Measurements from ENCODE around the gene RNF212.

The RNF212 gene

GRCh38 chr4:1040344-1041146 lies 72.8 kb downstream of the RNF212 start:
- no peak overlapping the region for H3K27ac ChIP-seq
- H3K9me3 ChIP-seq = no peaks in the 10 kb centered on the region
- peaks cover 42% of the 10 kb centered on the region for H3K27me3 ChIP-seq
- TF ChIP-seq Cebpa-rat (IDR thresholded peaks at IDR 0.05) = no peak
- no peak overlapping the region for H3K4me3 ChIP-seq
- H3K4me1 ChIP-seq = peaks cover 12% of the 10 kb centered on the region
- no peak overlapping the region for H3K9ac ChIP-seq
- H4K20me1 ChIP-seq = peaks cover 16% of the 10 kb centered on the region; the same call in 1 of the 2 replicates
- H3K36me3 ChIP-seq = no peaks in the 10 kb centered on the region
- H3K4me2 ChIP-seq = peak overlapping the region; percentile 60; the same call in 1 of the 2 replicates

DNA sequence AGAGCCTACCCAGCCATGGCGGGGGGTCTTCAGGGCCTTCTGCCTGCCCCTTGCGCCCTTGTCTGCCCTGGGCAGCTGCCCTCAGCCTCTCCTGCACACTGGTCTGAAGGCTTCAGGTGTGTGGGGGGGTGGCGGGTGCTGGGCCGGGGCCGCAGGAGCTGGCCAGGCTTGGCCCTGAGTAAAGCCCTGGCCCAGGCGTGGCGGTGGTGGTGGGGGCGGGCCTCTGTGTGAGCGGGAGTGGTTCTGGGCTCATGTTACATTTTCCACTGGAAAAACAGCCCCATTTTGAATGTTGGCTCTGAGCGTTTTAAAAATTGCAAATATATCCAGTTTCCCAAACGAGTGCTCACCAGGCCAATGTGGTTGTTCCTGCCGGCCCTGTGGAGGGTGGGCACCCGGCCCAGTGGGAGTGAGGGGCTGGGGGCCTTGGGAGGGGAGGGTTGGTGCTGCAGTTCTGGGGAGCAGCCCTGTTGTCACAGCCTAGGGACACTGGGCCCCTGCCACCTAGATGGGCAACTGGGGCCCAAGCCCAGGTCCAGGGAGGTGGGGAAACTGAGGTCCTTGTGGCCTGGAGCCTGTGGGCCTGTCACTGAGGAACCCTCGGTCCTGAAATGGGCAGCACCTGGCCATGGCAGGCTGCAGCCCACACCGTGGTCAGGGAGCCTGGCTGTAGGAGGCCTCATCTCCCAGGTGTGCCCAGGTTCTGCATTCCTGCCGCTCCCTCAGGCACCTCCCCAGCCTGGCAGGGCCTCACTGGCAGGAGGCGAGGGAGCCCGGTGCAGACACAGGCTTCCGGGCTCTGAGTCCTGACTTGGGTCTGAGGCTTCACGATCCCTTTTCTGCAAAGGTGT lies 73.6 kb downstream of the RNF212 start:
- Histone ChIP-seq H3K4me3 (no peak overlapping the region), H3K4me2 (no peak overlapping the region), H4K20me1 (peaks cover 9% of the 10 kb centered on the region; the same call in 1 of the 2 replicates), H3K4me1 (peaks cover 12% of the 10 kb centered on the region), H3K27me3 (peaks cover 36% of the 10 kb centered on the region), H3K36me3 (no peaks in the 10 kb centered on the region), H3K27ac (no peak overlapping the region), H3K9me3 (no peaks in the 10 kb centered on the region), H3K9ac (no peak overlapping the region)
- no peak for TF ChIP-seq Cebpa-rat (IDR thresholded peaks at IDR 0.05)

GRCh38 chr4:1038948-1039492 lies 74.3 kb downstream of the RNF212 start:
- Histone ChIP-seq H4K20me1 (peaks cover 2% of the 10 kb centered on the region; the same call in 1 of the 2 replicates), H3K36me3 (no peaks in the 10 kb centered on the region), H3K27me3 (peaks cover 36% of the 10 kb centered on the region), H3K4me3 (no peak overlapping the region), H3K27ac (no peak overlapping the region), H3K9ac (no peak overlapping the region), H3K4me2 (no peak overlapping the region), H3K4me1 (peaks cover 12% of the 10 kb centered on the region), H3K9me3 (no peaks in the 10 kb centered on the region)
- TF ChIP-seq Cebpa-rat (IDR thresholded peaks at IDR 0.05) = no peak

DNA sequence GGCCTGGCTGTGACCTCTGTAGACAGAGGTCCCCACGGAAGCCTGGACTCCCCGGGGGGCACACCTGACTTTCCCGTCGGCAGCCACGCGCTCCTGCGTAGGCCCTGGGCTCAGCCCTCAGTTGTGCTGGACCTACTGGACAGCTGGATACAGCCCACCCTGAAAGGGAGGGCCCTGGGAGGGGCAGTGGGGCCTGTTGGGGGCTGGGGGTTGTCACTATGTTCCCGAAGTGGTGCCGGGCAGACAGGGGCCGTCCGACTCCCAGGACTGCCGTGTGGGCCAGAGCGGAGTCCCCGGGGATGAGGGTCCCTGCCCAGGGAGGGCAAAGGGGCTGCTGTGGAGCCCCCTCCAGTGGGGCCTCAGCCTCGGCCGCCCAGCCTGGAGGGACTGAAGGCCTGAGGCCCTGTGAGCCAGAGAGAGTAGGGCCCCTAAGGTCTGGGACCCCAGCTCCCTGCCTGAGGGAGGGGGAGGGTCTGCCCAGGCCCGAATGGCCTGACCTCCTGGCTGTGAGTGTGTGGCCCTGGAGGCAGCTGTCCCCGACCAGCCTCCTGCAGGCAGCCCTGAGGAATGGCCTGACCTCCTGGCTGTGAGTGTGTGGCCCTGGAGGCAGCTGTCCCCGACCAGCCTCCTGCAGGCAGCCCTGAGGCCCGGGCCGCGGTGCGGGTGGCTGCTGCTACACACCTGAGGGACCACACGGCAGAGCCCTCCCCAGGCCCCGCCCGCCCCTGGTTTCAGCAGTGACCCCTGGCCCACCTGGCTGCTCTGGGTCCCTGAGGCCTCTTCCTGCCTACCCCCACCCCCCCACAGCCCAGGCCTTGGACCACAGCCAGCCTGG lies 76.2 kb downstream of the RNF212 start:
- no peak overlapping the region for H3K9ac ChIP-seq
- H3K4me3 ChIP-seq = no peak overlapping the region
- TF ChIP-seq Cebpa-rat (IDR thresholded peaks at IDR 0.05) = no peak
- peaks cover 44% of the 10 kb centered on the region for H3K27me3 ChIP-seq
- no peaks in the 10 kb centered on the region for H3K9me3 ChIP-seq
- no peaks in the 10 kb centered on the region for H3K36me3 ChIP-seq
- H3K4me2 ChIP-seq = no peak overlapping the region
- H4K20me1 ChIP-seq = peaks cover 17% of the 10 kb centered on the region
- peaks cover 26% of the 10 kb centered on the region for H3K4me1 ChIP-seq
- no peak overlapping the region for H3K27ac ChIP-seq

DNA sequence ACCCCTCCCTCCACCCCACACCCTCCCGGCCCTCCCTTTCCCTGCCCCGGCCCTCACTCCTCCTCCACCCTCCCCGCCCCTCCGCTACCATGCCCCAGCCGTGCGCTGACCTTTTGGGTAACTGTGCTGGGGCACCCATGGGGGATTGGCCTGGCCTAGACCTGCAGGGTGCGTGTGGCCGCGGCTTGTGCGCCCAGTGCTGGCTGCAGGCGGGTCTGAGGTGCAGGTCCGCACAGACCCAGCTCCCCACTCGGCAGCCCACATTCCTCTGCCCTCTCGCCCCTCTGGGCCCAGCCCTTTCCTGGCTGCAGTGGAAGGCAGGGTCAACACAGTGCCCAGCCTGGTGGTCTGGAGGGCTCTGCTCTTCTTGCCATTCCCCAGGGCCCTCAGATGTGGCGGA lies 77.3 kb downstream of the RNF212 start:
- no peaks in the 10 kb centered on the region for H3K9me3 ChIP-seq
- TF ChIP-seq Cebpa-rat (IDR thresholded peaks at IDR 0.05) = no peak
- H3K27me3 ChIP-seq = peaks cover 45% of the 10 kb centered on the region
- H3K9ac ChIP-seq = no peak overlapping the region
- H3K27ac ChIP-seq = no peak overlapping the region
- H3K4me3 ChIP-seq = no peak overlapping the region
- H4K20me1 ChIP-seq = peaks cover 28% of the 10 kb centered on the region
- no peaks in the 10 kb centered on the region for H3K36me3 ChIP-seq
- H3K4me1 ChIP-seq = peaks cover 28% of the 10 kb centered on the region
- no peak overlapping the region for H3K4me2 ChIP-seq

DNA sequence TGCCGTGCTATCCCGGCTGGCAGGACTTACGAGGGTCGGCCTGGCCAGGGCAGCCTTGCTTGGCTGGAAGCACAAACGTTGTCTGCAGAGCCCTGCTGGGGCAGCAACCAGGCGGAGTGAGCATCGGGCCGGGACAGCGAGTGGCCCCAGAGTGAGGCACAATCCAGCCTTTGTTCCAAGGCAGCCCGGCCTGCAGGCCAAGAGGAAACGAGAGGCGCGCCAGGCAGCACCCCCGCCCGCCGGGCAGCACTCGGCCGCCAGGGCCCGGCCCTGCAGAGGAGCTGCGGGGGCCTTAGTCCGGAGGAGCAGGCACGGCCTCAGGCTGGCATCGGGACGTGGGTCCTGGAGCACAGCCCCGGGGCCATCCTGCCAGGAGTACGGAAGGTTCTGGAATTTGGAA lies 77.9 kb downstream of the RNF212 start:
- H4K20me1 ChIP-seq = peaks cover 34% of the 10 kb centered on the region
- H3K36me3 ChIP-seq = no peaks in the 10 kb centered on the region
- H3K27ac ChIP-seq = no peak overlapping the region
- no peak overlapping the region for H3K4me2 ChIP-seq
- H3K9me3 ChIP-seq = no peaks in the 10 kb centered on the region
- no peak for TF ChIP-seq Cebpa-rat (IDR thresholded peaks at IDR 0.05)
- H3K9ac ChIP-seq = no peak overlapping the region
- H3K4me1 ChIP-seq = peaks cover 31% of the 10 kb centered on the region
- H3K4me3 ChIP-seq = no peak overlapping the region
- H3K27me3 ChIP-seq = peaks cover 43% of the 10 kb centered on the region

DNA sequence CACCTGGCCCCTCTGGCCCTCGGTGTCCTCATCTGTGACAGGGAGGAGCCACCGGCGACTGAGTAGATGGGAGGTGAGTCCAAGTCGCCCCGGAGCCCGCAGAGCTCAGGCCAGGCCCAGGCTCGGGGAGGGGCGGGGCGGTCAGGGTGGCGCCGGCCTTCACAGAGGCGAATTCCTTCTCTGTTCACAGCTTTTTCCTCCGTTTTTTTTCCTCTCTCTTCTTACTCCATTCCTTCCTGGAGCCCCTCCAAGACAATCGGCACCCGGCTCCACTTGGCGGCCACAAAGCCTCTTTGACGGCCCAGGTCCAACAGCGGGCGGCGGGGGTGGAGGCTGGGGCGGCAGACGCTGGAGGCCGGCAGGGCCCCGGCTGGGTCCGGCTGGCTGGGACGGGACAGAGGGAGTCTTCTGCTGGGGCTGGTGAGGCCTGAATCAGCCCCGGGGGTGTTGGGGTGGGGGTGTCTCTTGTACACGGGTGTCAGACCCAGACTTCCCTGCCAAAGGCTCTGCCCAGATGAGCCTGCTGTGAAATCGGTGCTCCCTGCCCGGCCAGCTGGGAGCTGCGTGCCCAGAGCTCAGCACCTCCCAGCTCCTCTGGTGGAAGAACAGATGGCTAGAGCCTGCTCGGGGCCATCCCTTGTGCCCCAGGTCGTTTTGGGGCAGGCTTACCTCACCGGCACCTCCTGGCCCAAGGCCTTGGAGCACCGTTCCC lies 79.4 kb downstream of the RNF212 start:
- H3K27me3 ChIP-seq = peaks cover 43% of the 10 kb centered on the region

DNA sequence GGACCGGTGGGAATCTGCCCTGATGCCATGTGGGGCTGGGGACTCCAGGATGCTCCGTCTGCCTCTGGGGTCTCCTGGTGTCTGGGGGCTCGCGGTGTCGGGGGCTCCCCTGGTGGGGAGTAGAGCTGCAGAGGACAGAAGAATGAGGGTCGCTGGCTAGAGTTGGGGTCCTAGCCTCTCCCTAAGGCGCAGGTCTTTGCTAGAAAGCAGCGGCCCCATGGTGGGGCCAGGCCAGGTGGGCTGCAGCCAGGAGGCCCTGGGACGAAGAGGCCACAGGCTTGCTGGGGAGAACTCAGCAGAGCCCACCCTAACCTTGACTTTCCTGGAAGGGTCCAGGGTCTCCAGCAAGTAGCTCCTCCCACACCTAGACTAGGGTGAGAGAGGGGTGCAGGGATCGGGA lies 80.5 kb downstream of the RNF212 start:
- TF ChIP-seq Cebpa-rat (IDR thresholded peaks at IDR 0.05) = no peak
- Histone ChIP-seq H3K36me3 (no peaks in the 10 kb centered on the region), H3K4me3 (no peak overlapping the region), H4K20me1 (peaks cover 42% of the 10 kb centered on the region), H3K27ac (no peak overlapping the region), H3K27me3 (peaks cover 43% of the 10 kb centered on the region), H3K4me2 (peak overlapping the region; percentile 90), H3K4me1 (peaks cover 48% of the 10 kb centered on the region), H3K9ac (no peak overlapping the region), H3K9me3 (no peaks in the 10 kb centered on the region)

More for the DNA sequence above, 79.4 kb downstream of the RNF212 start:
- H3K36me3 ChIP-seq = no peaks in the 10 kb centered on the region
- no peak for TF ChIP-seq Cebpa-rat (IDR thresholded peaks at IDR 0.05)
- peaks cover 46% of the 10 kb centered on the region for H3K4me1 ChIP-seq
- H3K4me2 ChIP-seq = no peak overlapping the region; the same call in 1 of the 2 replicates
- no peak overlapping the region for H3K4me3 ChIP-seq
- H3K9ac ChIP-seq = no peak overlapping the region
- no peak overlapping the region for H3K27ac ChIP-seq
- H4K20me1 ChIP-seq = peaks cover 42% of the 10 kb centered on the region
- no peaks in the 10 kb centered on the region for H3K9me3 ChIP-seq

All from BLaER1 (cell line).